Caco-2 (cell line): ENCODE results near the gene CALCOCO1. TPM values are rescaled to one million over a fixed set of nuclear protein-coding genes. Genes with fewer than 3 reads are reported as not detected.

Experiments used
- BruUV-seq: library from RNA; stranded (reverse); fragments of 400-500 nt; replicated peaks from 2 replicates; lab custom pipeline; 2021; lab: Mats Ljungman, UMichigan
- CTCF ChIA-PET: fragments of 300-600 bp; sonication (Branson Sonifier 250); formaldehyde crosslinking; loops from one replicate; lab custom pipeline; 2022; ENCODE audit warnings: antibody characterized with exemption; lab: Charles Lee
- POLR2A ChIA-PET: fragments of 300-600 bp; sonication (Branson Sonifier 250); formaldehyde crosslinking; loops from one replicate; lab custom pipeline; 2022; ENCODE audit warnings: antibody characterized with exemption; lab: Charles Lee
- DNase-seq, 2 experiments: peaks; one replicate each; pipeline versions ENCODE4 v3.0.0 to v3.0.0-alpha.2; 2020 to 2022
- H3K27me3 ChIP-seq: replicated peaks from 2 replicates; pipeline ENCODE4 v1.6.0; 2011; ENCODE audit warnings: low read length; ENCODE audit not compliant: control insufficient read depth, insufficient read depth
- H3K36me3 ChIP-seq: 2 replicates; pipeline ENCODE4 v1.5.1; 2011; ENCODE audit warnings: low read length; ENCODE audit not compliant: control insufficient read depth, insufficient read depth
- H3K4me1 ChIP-seq: fragments of 250-450 bp; sonication (Bioruptor Pico); 2 replicates; pipeline ENCODE4 v1.5.1; 2020; ENCODE audit warnings: mild to moderate bottlenecking
- H3K4me3 ChIP-seq: 2 replicates; pipeline ENCODE4 v1.5.1; 2011; ENCODE audit warnings: low read depth, mild to moderate bottlenecking, control low read depth, low read length
- H3K9me3 ChIP-seq: fragments of 250-450 bp; sonication (Bioruptor Pico); 2 replicates; pipeline ENCODE4 v1.5.1; 2020; ENCODE audit warnings: mild to moderate bottlenecking, moderate library complexity
- H3K27ac Mint-ChIP-seq: one replicate; pipeline ENCODE4 v1.8.0; 2022; ENCODE audit warnings: mixed read lengths; ENCODE audit not compliant: unreplicated experiment
- H3K27me3 Mint-ChIP-seq: one replicate; pipeline ENCODE4 v1.8.0; 2022; ENCODE audit warnings: mixed read lengths; ENCODE audit not compliant: insufficient read depth, unreplicated experiment
- H3K36me3 Mint-ChIP-seq: one replicate; pipeline ENCODE4 v1.8.0; 2022; ENCODE audit warnings: mild to moderate bottlenecking, mixed read lengths; ENCODE audit not compliant: insufficient read depth, unreplicated experiment
- H3K4me1 Mint-ChIP-seq: one replicate; pipeline ENCODE4 v1.8.0; 2022; ENCODE audit warnings: low read depth, mixed read lengths; ENCODE audit not compliant: unreplicated experiment
- H3K4me3 Mint-ChIP-seq: one replicate; pipeline ENCODE4 v1.8.0; 2022; ENCODE audit warnings: mild to moderate bottlenecking, moderate library complexity, mixed read lengths; ENCODE audit not compliant: unreplicated experiment
- H3K9me3 Mint-ChIP-seq: one replicate; pipeline ENCODE4 v1.8.0; 2022; ENCODE audit warnings: mixed read lengths; ENCODE audit not compliant: unreplicated experiment
- intact Hi-C: fragments of 100-400 bp; cut with micrococcal nuclease; formaldehyde crosslinking; loops from one replicate; pipeline ENCODE4 v1.10.0; 2022; ENCODE audit not compliant: unreplicated experiment
- total RNA-seq: library from RNA; stranded (reverse); gene quantifications from 2 replicates; pipeline ENCODE4 v1.2.3, GENCODE V29; 2022
- TF ChIP-seq, protein P1 (sequence below), 2 experiments: fragments of 200-600 bp in 1 of 2; IDR thresholded peaks; 1 replicate in 1 of 2; 2 replicates in 1 of 2; pipeline versions ENCODE4 v1.5.1 to v1.8.0; 2011 to 2022; ENCODE audit warnings: antibody characterized with exemption in 1 of 2, control low read depth in 1 of 2, inconsistent platforms in 1 of 2, low read depth in 1 of 2, low read length in 1 of 2, mild to moderate bottlenecking in 1 of 2, moderate library complexity in 1 of 2; ENCODE audit not compliant: insufficient read depth in 1 of 2, severe bottlenecking in 1 of 2, unreplicated experiment in 1 of 2

Gene CALCOCO1
- total RNA-seq, 1 experiment from 2014 or later: 19.3 TPM

DNA sequence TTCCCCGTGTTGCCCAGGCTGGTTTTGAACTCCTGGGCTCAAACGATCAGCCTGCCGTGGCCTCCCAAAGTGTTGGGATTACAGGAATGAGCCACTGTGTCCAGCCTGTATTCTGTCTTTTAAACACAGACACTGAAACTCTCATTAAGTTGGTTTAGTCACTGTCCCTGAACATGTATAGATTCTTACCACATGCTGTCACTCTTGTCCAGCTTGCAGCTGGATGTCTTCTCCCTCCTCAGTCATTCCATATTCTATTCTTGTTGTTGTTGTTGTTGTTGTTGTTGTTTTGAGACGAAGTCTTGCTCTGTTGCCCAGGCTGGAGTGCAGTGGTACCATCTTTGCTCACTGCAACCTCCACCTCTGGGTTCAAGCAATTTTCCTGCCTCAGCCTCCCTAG, 39.1 kb downstream of the CALCOCO1 start:
- Mint-ChIP-seq H3K27me3 (peaks cover 5% of the 10 kb centered on the region), H3K9me3 (no peaks in the 10 kb centered on the region), H3K4me3 (no peak overlapping the region), H3K27ac (no peak overlapping the region), H3K4me1 (no peaks in the 10 kb centered on the region), H3K36me3 (no peaks in the 10 kb centered on the region)
- no peaks in the 10 kb centered on the region for H3K36me3 ChIP-seq
- H3K4me3 ChIP-seq: no peak overlapping the region
- POLR2A ChIA-PET: no interaction called here
- intact Hi-C loops: no loop called here
- H3K9me3 ChIP-seq: no peaks in the 10 kb centered on the region
- no peak for DNase-seq
- H3K4me1 ChIP-seq: no peaks in the 10 kb centered on the region
- CTCF ChIA-PET: no interaction called here
- H3K27me3 ChIP-seq: no peaks in the 10 kb centered on the region
- TF ChIP-seq, protein P1, sequence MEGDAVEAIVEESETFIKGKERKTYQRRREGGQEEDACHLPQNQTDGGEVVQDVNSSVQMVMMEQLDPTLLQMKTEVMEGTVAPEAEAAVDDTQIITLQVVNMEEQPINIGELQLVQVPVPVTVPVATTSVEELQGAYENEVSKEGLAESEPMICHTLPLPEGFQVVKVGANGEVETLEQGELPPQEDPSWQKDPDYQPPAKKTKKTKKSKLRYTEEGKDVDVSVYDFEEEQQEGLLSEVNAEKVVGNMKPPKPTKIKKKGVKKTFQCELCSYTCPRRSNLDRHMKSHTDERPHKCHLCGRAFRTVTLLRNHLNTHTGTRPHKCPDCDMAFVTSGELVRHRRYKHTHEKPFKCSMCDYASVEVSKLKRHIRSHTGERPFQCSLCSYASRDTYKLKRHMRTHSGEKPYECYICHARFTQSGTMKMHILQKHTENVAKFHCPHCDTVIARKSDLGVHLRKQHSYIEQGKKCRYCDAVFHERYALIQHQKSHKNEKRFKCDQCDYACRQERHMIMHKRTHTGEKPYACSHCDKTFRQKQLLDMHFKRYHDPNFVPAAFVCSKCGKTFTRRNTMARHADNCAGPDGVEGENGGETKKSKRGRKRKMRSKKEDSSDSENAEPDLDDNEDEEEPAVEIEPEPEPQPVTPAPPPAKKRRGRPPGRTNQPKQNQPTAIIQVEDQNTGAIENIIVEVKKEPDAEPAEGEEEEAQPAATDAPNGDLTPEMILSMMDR (IDR thresholded peaks at IDR 0.05; ENCODE audit: insufficient read depth in 1 of 2, low read depth in 1 of 2, low read length in 1 of 2, severe bottlenecking in 1 of 2, unreplicated experiment in 1 of 2): no peak
- no TSS peak for BruUV-seq

DNA sequence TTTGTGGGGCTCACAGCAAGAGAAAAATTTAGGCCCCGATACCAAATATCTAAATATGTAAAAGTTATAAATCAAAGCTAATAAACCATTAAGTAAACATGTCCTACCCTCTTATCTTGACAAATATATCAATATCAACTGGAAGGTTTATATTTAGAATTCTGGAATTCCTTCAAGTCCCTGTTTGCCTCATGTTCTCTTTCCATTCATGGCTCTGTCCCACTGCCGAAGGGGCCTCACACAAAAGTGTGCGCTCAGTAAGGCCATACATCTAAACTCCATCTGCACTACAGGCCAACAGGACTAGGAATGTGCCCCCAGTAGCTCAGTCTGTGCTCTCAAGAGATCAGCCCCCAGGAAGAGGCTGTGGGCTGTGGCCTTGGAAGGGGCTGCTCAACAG, 40.8 kb downstream of the CALCOCO1 start:
- POLR2A ChIA-PET: no interaction called here
- Mint-ChIP-seq H3K4me3 (no peak overlapping the region), H3K4me1 (no peaks in the 10 kb centered on the region), H3K27me3 (peaks cover 3% of the 10 kb centered on the region), H3K27ac (no peak overlapping the region), H3K9me3 (no peaks in the 10 kb centered on the region), H3K36me3 (no peaks in the 10 kb centered on the region)
- intact Hi-C loops: no loop called here
- no peak for DNase-seq
- BruUV-seq: no TSS peak
- Histone ChIP-seq H3K27me3 (no peaks in the 10 kb centered on the region), H3K4me1 (no peaks in the 10 kb centered on the region), H3K9me3 (no peaks in the 10 kb centered on the region), H3K36me3 (no peaks in the 10 kb centered on the region), H3K4me3 (no peak overlapping the region)
- CTCF ChIA-PET: interaction anchor here (0.8 kb wide), 1 partner anchor 11 kb away, joined by 3 read pairs; the partner anchor contains the start of gene ATP5MC2
- TF ChIP-seq, protein P1 (IDR thresholded peaks at IDR 0.05; ENCODE audit: insufficient read depth in 1 of 2, low read depth in 1 of 2, low read length in 1 of 2, severe bottlenecking in 1 of 2, unreplicated experiment in 1 of 2): no peak

DNA sequence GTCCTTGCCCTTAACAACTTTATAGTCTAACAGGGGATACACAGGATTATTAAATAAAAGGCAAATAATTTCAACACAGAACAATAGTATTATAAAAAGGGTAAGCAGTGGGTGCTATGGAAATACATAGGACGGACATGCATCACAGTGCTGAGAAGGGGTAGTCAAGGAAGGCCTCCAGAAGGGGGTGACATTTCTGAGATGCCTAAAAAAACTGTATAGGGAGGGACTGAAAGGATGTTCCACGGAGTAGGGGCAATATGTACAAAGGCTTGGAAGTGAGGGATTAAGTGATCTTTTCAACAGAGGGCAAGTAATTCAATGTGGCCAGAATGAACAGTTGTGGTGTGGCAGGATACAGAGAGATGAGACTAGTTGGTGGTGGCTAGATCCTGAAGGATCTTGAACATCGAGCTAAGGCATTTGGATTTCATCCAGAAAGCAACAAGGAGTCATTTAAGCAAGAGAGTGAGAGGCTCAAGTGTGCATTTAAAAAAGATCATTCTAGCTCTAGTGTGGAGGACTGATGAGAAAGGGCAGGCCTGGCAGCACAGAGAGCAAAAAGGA, 42.5 kb downstream of the CALCOCO1 start:
- CTCF ChIA-PET: no interaction called here
- Mint-ChIP-seq H3K4me3 (no peak overlapping the region), H3K27ac (no peak overlapping the region), H3K36me3 (no peaks in the 10 kb centered on the region), H3K9me3 (no peaks in the 10 kb centered on the region), H3K4me1 (no peaks in the 10 kb centered on the region), H3K27me3 (peaks cover 3% of the 10 kb centered on the region)
- no peak for DNase-seq
- no peaks in the 10 kb centered on the region for H3K4me1 ChIP-seq
- intact Hi-C loops: no loop called here
- H3K4me3 ChIP-seq: no peak overlapping the region
- TF ChIP-seq, protein P1 (IDR thresholded peaks at IDR 0.05; ENCODE audit: insufficient read depth in 1 of 2, low read depth in 1 of 2, low read length in 1 of 2, severe bottlenecking in 1 of 2, unreplicated experiment in 1 of 2): no peak
- no TSS peak for BruUV-seq
- no peaks in the 10 kb centered on the region for H3K36me3 ChIP-seq
- POLR2A ChIA-PET: no interaction called here
- H3K27me3 ChIP-seq: no peaks in the 10 kb centered on the region
- no peaks in the 10 kb centered on the region for H3K9me3 ChIP-seq
